ENCODE measurements around the gene KMT2E.
"Not testable (repeated sequence)": the region's sequence is repeated elsewhere in the genome, so short reads cannot be mapped to it uniquely, and the experiment has no call there.

KMT2E gene

GRCh38 chr7:105027176-105027853 is 13.3 kb downstream of the KMT2E start:
- no peak for DNase-seq (ENCODE audit: low read depth)

- DNase-seq (ENCODE audit: low read depth) = no peak
Observed at GRCh38 chr7:105028004-105028403, 14.0 kb downstream of the KMT2E start.

DNA sequence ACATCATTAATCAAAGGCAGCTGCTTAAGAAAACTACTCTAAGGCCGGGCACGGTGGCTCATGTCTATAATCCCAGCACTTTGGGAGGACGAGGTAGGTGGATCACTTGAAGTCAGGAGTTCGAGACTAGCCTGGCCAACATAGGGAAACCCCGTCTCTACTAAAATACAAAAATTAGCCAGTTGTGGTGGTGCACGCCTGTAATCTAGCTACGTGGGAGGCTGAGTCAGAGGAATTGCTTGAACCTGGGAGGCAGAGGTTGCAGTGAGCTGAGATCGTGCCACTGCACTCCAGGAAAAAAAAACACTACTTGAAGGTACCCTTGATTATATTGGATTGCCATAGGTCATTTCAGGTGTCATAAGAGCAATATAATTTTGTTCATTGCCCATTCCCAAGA is 14.9 kb downstream of the KMT2E start:
- not testable (repeated sequence) for DNase-seq (ENCODE audit: low read depth)

DNA sequence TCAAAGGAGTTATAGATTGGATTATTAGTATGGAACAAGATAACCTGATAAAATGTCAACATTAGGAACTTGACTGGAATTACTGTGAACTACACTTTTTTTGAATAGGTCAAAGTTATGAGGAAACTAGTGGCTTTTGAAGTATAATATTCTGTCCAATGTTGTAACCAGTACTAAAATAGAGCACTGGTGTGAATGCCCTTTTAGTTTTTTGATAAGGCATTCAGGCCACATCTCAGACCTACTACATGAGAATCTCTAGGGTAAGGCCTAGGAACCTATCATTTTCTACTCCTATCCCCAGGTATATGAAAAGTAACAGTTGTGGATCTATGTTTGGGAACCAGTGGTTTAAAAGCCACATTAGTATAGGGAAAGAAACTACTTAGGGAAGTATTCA is 16.4 kb downstream of the KMT2E start:
- DNase-seq (ENCODE audit: low read depth) = no peak

GRCh38 chr7:105032553-105033214 is 18.7 kb downstream of the KMT2E start:
- DNase-seq (ENCODE audit: low read depth) = no peak

DNA sequence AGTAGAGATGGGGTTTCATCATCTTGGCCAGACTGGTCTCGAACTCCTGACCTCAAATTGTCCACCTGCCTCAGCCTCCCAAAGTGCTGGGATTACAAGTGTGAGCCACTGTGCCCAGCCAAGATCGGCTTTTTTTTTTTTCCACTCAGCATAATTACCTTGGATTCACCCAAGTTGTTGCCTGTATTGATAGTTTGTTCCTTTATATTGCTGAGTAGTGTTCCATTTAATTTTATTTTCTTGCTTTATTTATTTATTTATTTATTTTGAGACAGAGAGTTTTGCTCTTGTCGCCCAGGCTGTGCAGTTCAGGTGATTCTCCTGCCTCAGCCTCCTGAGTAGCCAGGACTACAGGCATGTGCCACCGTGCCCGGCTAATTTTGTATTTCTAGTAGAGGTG is 21.3 kb downstream of the KMT2E start:
- DNase-seq (ENCODE audit: low read depth) = no peak

DNA sequence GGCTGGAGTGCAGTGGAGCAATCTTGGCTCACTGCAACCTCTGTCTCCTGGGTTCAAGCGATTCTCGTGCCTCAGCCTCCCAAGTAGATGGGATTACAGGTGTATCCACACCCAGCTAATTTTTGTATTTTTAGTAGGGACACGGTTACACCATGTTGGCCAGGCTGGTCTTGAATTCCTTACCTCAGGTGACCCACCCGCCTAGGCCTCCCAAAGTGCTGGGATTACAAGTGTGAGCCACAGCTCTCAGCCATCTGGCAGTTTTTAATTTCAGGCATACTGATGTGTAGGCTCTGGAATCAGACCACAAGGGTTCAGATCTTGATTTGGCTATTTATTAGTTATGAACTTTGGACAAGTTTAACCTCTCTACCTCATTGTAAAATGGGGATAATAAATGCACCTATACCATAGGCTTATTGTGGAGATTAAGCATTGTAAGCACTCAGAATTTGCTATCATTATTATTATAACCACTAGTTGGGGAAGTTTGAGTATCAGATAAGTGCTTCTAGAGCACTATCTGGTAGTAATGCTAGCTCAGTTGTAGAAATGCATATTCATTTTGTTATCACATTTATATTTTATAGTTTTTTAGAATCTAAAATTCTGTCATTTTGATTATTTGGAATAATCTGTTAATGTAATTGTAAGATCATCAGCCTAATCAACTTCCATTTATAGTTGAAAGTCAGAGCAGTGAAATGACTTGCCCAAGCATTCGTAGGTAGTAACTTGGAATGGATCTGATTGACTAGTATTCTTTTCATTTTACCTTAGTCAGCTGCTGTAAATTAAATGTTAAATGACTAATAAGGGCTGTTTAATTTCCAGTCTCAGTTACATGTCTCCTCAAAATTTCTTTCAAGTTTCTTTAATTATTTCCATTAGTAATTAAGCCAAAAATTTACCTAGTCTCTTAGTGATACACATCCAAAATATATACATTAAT is 22.5 kb downstream of the KMT2E start:
- no peak for DNase-seq (ENCODE audit: low read depth)

DNA sequence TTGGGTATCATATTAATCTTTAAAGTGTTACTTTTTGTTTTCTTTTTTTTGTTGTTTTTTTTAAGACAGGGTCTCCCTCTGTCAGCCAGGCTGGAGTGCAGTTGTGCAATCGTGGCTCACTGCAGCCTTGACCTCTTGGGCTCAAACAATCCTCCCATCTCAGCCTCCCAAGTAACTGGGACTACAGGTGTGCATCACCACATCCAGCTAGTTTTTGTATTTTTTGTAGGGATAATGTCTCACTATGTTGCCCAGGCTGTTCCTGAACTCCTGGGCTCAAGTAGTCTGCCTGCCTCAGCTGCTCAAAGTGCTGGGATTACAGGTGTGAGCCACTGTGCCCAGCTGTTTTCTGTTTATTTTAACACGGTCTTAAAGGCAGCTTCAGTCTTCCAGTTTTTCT is 23.3 kb downstream of the KMT2E start:
- DNase-seq (ENCODE audit: low read depth) = no peak

GRCh38 chr7:105044449-105045070 is 30.6 kb downstream of the KMT2E start:
- DNase-seq (ENCODE audit: low read depth) = no peak

DNA sequence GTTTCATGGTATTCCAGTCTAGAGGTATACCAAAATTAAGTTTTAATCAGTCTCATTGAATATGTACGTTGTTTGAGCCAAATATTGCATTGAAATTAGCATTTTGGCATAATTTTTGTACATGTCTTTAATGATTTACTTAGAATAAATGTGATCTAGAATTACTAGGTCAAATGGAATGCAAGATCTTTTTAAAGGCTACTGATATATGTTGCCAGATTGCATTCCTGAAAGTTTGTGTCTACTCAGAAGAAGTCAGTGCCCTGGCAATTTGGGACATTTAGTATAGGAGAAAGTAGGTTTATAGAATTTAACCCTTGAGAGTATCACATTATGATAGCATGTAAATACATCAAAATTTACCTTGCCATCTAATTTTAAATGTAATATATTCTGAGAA is 32.4 kb downstream of the KMT2E start:
- peak; percentile 82 for DNase-seq (ENCODE audit: low read depth)

DNA sequence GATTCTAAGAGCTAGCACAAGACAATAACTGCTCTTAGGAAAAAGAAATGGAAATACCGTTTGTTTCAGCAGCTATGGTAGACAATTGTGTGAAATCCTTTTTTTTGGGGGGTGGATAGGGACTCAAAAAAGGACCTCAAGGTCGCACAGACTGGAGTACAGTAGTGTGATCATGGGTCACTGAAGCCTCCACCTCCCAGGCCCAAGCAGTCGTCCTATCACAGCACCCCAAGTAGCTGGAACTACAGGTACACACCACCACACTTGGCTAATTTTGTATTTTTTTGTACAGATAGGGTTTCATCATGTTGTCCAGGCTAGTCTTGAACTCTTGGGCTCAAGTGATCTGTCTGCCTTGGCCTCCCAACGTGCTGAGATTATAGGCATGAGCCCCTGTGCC is 33.9 kb downstream of the KMT2E start:
- no peak for DNase-seq (ENCODE audit: low read depth)

DNA sequence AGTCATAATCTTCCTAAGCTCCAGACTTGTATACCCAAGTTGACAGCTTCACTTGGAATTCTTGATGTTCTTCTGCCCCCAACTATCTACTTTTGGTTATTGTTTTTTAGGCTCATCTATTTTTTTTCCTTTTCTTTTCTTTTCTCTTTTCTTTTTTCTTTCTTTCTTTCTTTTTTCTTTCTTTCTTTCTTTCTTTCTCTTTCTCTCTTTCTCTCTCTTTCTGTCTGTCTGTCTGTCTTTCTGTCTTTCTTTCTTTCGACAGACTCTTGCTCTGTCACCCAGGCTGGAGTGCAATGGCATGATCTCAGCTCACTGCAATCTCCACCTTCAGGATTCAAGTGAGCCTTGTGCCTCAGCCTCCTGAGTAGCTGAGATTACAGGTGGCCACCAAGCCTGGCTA is 36.5 kb downstream of the KMT2E start:
- DNase-seq (ENCODE audit: low read depth) = no peak

DNA sequence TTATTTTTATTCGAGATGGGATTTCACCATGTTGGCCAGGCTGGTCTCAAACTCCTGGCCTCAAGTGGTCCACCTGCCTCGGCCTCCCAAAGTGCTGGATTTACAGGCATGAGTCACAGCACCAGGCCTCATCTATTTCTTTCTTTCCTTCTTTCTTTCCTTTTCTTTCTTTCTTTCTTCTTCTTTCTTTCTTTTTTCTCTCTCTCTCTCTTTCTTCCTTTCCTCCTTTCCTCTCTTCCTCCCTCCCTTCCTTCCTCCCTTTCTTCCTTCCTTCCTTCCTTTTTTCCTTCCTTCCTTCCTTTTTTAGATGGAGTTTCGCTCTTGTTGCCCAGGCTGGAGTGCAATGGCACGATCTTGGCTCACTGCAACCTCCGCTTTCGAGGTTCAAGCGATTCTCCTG is 36.9 kb downstream of the KMT2E start:
- not testable (repeated sequence) for DNase-seq (ENCODE audit: low read depth)

GRCh38 chr7:105055084-105055483 is 41.1 kb downstream of the KMT2E start:
- DNase-seq (ENCODE audit: low read depth) = no peak

DNA sequence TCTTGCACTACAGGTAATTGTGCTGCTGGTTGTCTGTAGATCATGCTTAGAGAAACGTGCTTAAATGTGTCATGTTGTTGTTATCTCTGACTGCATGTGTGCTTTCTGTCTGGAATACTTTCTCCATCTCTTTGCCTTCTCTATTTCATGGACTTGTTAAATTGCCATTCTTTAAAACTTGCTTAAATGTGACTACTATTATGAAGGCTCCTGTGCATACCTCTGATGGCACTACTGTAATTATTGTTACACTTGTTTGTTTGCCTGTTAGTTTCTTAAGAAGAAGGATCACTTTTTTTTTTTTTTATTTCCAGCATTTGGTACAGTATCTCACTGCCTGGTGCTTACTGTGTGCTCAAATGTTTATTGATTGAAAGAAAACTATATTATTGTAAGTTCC is 41.6 kb downstream of the KMT2E start:
- no peak for DNase-seq (ENCODE audit: low read depth)

GRCh38 chr7:105057472-105057871 is 43.5 kb downstream of the KMT2E start:
- DNase-seq (ENCODE audit: low read depth) = no peak

- DNase-seq (ENCODE audit: low read depth) = no peak
Observed at GRCh38 chr7:105060437-105060836, 46.4 kb downstream of the KMT2E start.

GRCh38 chr7:105060923-105061322 is 46.9 kb downstream of the KMT2E start:
- no peak for DNase-seq (ENCODE audit: low read depth)

GRCh38 chr7:105065104-105065503 is 51.1 kb downstream of the KMT2E start:
- DNase-seq (ENCODE audit: low read depth) = no peak

DNA sequence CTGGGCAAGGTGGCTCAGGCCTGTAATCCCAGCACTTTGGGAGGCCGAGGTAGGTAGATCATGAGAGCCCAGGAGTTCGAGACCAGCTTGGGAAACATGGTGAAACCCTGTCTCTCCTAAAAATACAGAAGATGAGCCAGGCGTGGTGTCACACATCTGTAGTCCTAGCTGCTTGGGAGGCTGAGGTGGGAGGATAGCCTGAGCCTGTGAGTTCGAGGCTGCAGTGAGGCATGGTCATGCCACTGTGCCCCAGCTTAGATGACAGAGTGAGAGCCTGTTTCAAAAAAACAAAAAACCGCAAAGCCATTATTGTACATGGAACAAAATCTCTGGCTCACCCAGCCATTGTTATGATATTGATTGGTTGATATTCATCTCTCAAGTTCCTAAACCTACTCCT is 53.7 kb downstream of the KMT2E start:
- no peak for DNase-seq (ENCODE audit: low read depth)

DNA sequence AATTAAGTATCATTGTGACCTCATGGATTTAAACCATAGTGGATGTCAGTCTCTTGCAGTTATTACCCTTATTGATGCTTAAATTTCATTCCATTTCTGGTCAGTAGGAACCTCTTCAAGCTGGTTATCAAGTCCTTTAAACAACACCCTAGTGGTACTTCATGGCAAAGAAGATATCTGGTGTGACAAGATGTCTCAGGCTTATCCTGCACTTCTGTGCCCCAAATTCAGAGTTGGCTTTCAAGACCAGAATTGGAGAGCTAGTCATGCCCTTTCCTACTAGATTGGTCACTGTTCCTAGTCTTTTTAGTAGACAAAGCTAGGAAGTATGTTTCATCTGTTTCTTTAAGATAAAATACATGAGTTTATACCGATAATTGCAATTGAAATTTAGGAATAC is 54.9 kb downstream of the KMT2E start:
- no peak for DNase-seq (ENCODE audit: low read depth)

- DNase-seq (ENCODE audit: low read depth) = no peak
Observed at GRCh38 chr7:105073143-105073542, 59.1 kb downstream of the KMT2E start.
